Neural cell (in vitro differentiated cells): ENCODE measurements around the gene MTNR1A. TPM values are rescaled to one million over a fixed set of nuclear protein-coding genes. Genes with fewer than 3 reads are reported as not detected.

Source experiments
- H2AFZ ChIP-seq: fragments of 200-600, 300-800 bp; sonication (generic), shearing (Covaris generic); 2 replicates; pipeline ENCODE4 v1.6.0; 2014; ENCODE audit warnings: low read depth, mild to moderate bottlenecking, antibody characterized with exemption, low read length, moderate library complexity
- H3F3A ChIP-seq: fragments of 200-600 bp; shearing (Covaris generic); 2 replicates; pipeline ENCODE4 v1.6.1; 2016; ENCODE audit warnings: mild to moderate bottlenecking, moderate library complexity, mixed read lengths, antibody characterized with exemption, low read length; ENCODE audit not compliant: insufficient read depth, poor library complexity, severe bottlenecking
- H3K27ac ChIP-seq: fragments of 200-600, 300-800 bp; sonication (generic), shearing (Covaris generic); 2 replicates; pipeline ENCODE4 v1.5.1; 2014; ENCODE audit warnings: mild to moderate bottlenecking, low read length, moderate library complexity
- H3K27me3 ChIP-seq: fragments of 300-800, 200-600 bp; sonication (generic), shearing (Covaris generic); 2 replicates; pipeline ENCODE4 v1.6.0; 2014; ENCODE audit warnings: mild to moderate bottlenecking, low read depth, low read length, moderate library complexity; ENCODE audit not compliant: insufficient read depth
- H3K36me3 ChIP-seq: fragments of 300-800, 200-600 bp; sonication (generic), shearing (Covaris generic); 2 replicates; pipeline ENCODE4 v1.5.1; 2014; ENCODE audit warnings: mild to moderate bottlenecking, antibody characterized with exemption, low read length, moderate library complexity; ENCODE audit not compliant: insufficient read depth
- H3K4me2 ChIP-seq: fragments of 300-800, 200-600 bp; sonication (generic), shearing (Covaris generic); 2 replicates; pipeline ENCODE4 v1.6.0; 2014; ENCODE audit warnings: mild to moderate bottlenecking, low read length
- H3K4me3 ChIP-seq: fragments of 300-800, 200-600 bp; sonication (generic), shearing (Covaris generic); 2 replicates; pipeline ENCODE4 v1.5.1; 2014; ENCODE audit warnings: mild to moderate bottlenecking, low read length, moderate library complexity
- H3K79me2 ChIP-seq: fragments of 200-600 bp; shearing (Covaris generic); replicated peaks from 2 replicates; pipeline ENCODE4 v1.6.0; 2014; ENCODE audit warnings: mild to moderate bottlenecking, low read length, moderate library complexity; ENCODE audit not compliant: insufficient read depth
- H3K9ac ChIP-seq: fragments of 300-800, 200-600 bp; sonication (generic), shearing (Covaris generic); 2 replicates; pipeline ENCODE4 v1.6.1; 2016; ENCODE audit warnings: mild to moderate bottlenecking, low read length, mixed read lengths
- H3K9me2 ChIP-seq: fragments of 200-600 bp; shearing (Covaris generic); 2 replicates; pipeline ENCODE4 v1.6.1; 2016; ENCODE audit warnings: mild to moderate bottlenecking, low read length, mixed read lengths; ENCODE audit not compliant: insufficient read depth
- H3K9me3 ChIP-seq: fragments of 200-600, 300-800 bp; sonication (generic), shearing (Covaris generic); 2 replicates; pipeline ENCODE4 v1.6.1; 2016; ENCODE audit warnings: mild to moderate bottlenecking, mixed run types, low read length, moderate library complexity, mixed read lengths
- H4K20me1 ChIP-seq: fragments of 200-600 bp; shearing (Covaris generic); 2 replicates; pipeline ENCODE4 v1.6.1; 2016; ENCODE audit warnings: mild to moderate bottlenecking, mixed run types; ENCODE audit not compliant: insufficient read depth
- EP300 ChIP-seq: fragments of 450-650 bp; conservative IDR thresholded peaks from 2 replicates; pipeline ENCODE4 v1.6.1; 2014; ENCODE audit warnings: antibody characterized with exemption, mild to moderate bottlenecking, moderate library complexity; ENCODE audit not compliant: poor library complexity, severe bottlenecking
- EZH2 ChIP-seq: fragments of 200-600, 300-800 bp; shearing (Covaris generic), sonication (generic); IDR thresholded peaks from 2 replicates; pipeline ENCODE4 v1.6.1; 2014; ENCODE audit warnings: antibody characterized with exemption, low read length, borderline replicate concordance, mild to moderate bottlenecking; ENCODE audit not compliant: insufficient read depth, poor library complexity, severe bottlenecking
- MXI1 ChIP-seq: fragments of 450-650 bp; conservative IDR thresholded peaks from 2 replicates; pipeline ENCODE4 v1.6.1; 2014; ENCODE audit warnings: antibody characterized with exemption, mild to moderate bottlenecking; ENCODE audit not compliant: poor library complexity, severe bottlenecking
- POLR2AphosphoS5 ChIP-seq: IDR thresholded peaks from 2 replicates; pipeline ENCODE4 v1.6.1; 2012
- RAD21 ChIP-seq: fragments of 450-650 bp; conservative IDR thresholded peaks from 2 replicates; pipeline ENCODE4 v1.6.1; 2014; ENCODE audit warnings: antibody characterized with exemption, mild to moderate bottlenecking, moderate library complexity
- SMC3 ChIP-seq: fragments of 450-650 bp; conservative IDR thresholded peaks from 2 replicates; pipeline ENCODE4 v1.6.1; 2014; ENCODE audit warnings: antibody characterized with exemption, mild to moderate bottlenecking, moderate library complexity; ENCODE audit not compliant: poor library complexity
- TAF1 ChIP-seq: IDR thresholded peaks from 2 replicates; pipeline ENCODE4 v1.6.1; 2012; ENCODE audit warnings: low read depth
- polyA plus RNA-seq: library from polyadenylated mRNA; depleted of rRNA; stranded (reverse); fragments of >200 nt; gene quantifications from 2 replicates; pipeline ENCODE4 v1.2.3, GENCODE V29; 2014
- TF ChIP-seq, protein P1 (sequence below): IDR thresholded peaks from 2 replicates; pipeline ENCODE4 v1.6.1; 2012; ENCODE audit warnings: borderline replicate concordance
- TF ChIP-seq, protein P2 (sequence below): fragments of 450-650 bp; IDR thresholded peaks from 2 replicates; pipeline ENCODE4 v1.5.1; 2014; ENCODE audit warnings: antibody characterized with exemption, mild to moderate bottlenecking, moderate library complexity; ENCODE audit not compliant: poor library complexity, severe bottlenecking

MTNR1A gene
- polyA plus RNA-seq, 1 donor from 2014 or later, result not detected

DNA sequence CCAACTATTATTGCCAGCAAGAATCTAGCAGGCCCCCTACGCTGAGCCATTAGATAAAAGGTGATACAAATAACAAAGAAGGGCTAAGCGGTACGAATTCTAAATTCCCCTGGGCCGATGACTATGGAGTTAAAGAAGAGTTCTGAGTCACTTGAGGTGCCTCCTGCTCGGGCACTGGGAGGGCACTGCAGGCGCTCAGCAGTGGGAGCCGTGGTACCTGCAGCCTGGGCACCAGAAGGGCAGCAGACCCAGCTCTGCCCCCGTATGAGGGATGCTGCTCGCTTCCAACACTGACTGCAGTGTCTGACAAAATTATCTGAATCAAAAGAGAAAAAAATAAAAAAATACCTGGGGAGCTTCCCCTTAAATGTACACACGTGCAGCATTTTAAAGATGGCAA lies 44.1 kb upstream of the MTNR1A start:
- no peak overlapping the region for H3K4me3 ChIP-seq
- no peak overlapping the region for H3K4me2 ChIP-seq
- TF ChIP-seq, protein P1, sequence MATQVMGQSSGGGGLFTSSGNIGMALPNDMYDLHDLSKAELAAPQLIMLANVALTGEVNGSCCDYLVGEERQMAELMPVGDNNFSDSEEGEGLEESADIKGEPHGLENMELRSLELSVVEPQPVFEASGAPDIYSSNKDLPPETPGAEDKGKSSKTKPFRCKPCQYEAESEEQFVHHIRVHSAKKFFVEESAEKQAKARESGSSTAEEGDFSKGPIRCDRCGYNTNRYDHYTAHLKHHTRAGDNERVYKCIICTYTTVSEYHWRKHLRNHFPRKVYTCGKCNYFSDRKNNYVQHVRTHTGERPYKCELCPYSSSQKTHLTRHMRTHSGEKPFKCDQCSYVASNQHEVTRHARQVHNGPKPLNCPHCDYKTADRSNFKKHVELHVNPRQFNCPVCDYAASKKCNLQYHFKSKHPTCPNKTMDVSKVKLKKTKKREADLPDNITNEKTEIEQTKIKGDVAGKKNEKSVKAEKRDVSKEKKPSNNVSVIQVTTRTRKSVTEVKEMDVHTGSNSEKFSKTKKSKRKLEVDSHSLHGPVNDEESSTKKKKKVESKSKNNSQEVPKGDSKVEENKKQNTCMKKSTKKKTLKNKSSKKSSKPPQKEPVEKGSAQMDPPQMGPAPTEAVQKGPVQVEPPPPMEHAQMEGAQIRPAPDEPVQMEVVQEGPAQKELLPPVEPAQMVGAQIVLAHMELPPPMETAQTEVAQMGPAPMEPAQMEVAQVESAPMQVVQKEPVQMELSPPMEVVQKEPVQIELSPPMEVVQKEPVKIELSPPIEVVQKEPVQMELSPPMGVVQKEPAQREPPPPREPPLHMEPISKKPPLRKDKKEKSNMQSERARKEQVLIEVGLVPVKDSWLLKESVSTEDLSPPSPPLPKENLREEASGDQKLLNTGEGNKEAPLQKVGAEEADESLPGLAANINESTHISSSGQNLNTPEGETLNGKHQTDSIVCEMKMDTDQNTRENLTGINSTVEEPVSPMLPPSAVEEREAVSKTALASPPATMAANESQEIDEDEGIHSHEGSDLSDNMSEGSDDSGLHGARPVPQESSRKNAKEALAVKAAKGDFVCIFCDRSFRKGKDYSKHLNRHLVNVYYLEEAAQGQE, result no peak
- TF ChIP-seq SMC3, result no peak
- H3K9me2 ChIP-seq, result no peaks in the 10 kb centered on the region
- H3K27me3 ChIP-seq, result no peaks in the 10 kb centered on the region
- no peaks in the 10 kb centered on the region for H3K79me2 ChIP-seq
- no peaks in the 10 kb centered on the region for H3F3A ChIP-seq
- H3K27ac ChIP-seq, result no peak overlapping the region
- no peak overlapping the region for H3K9ac ChIP-seq
- no peaks in the 10 kb centered on the region for H3K9me3 ChIP-seq
- peaks cover 4% of the 10 kb centered on the region for H3K36me3 ChIP-seq
- H4K20me1 ChIP-seq, result no peaks in the 10 kb centered on the region
- no peak overlapping the region for H2AFZ ChIP-seq

DNA sequence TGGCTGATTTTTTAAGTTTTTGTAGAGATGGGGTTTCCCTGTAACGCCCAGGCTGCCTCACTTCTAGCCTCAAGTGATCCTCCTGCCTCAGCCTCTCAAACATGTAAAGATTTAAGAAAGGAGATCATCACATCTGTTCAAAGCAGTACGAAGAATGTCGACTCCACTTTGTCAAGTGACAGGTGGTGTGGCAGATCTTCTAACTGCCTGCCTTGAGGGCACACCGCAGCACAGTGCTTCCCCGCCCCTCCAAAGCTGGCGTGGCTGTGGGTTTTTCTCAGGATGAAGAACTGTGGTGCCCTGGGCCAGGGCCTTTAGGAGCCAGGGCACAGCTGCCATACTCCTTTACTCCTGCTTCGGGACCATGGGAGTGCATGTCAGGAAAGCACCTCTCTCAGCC lies 43.3 kb upstream of the MTNR1A start:
- Histone ChIP-seq H3K27ac (no peak overlapping the region), H3K79me2 (no peaks in the 10 kb centered on the region), H3K27me3 (no peaks in the 10 kb centered on the region), H3K9ac (no peak overlapping the region), H4K20me1 (no peaks in the 10 kb centered on the region), H3K4me2 (no peak overlapping the region), H3K36me3 (peaks cover 4% of the 10 kb centered on the region), H3K9me2 (no peaks in the 10 kb centered on the region), H2AFZ (no peak overlapping the region), H3K9me3 (no peaks in the 10 kb centered on the region), H3F3A (no peaks in the 10 kb centered on the region), H3K4me3 (no peak overlapping the region)
- no peak for TF ChIP-seq MXI1
- no peak for TF ChIP-seq TAF1
- TF ChIP-seq, protein P1, result no peak
- no peak for TF ChIP-seq EP300
- no peak for TF ChIP-seq POLR2AphosphoS5
- TF ChIP-seq, protein P2, sequence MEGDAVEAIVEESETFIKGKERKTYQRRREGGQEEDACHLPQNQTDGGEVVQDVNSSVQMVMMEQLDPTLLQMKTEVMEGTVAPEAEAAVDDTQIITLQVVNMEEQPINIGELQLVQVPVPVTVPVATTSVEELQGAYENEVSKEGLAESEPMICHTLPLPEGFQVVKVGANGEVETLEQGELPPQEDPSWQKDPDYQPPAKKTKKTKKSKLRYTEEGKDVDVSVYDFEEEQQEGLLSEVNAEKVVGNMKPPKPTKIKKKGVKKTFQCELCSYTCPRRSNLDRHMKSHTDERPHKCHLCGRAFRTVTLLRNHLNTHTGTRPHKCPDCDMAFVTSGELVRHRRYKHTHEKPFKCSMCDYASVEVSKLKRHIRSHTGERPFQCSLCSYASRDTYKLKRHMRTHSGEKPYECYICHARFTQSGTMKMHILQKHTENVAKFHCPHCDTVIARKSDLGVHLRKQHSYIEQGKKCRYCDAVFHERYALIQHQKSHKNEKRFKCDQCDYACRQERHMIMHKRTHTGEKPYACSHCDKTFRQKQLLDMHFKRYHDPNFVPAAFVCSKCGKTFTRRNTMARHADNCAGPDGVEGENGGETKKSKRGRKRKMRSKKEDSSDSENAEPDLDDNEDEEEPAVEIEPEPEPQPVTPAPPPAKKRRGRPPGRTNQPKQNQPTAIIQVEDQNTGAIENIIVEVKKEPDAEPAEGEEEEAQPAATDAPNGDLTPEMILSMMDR, result no peak
- no peak for TF ChIP-seq EZH2
- no peak for TF ChIP-seq RAD21
- TF ChIP-seq SMC3, result no peak
